ENCODE results near the gene IFRD2. TPM values are rescaled to one million over a fixed set of nuclear protein-coding genes. Genes with fewer than 3 reads are reported as not detected.

IFRD2 gene
- total RNA-seq, 1 experiment from 2014 or later: 98.8 TPM

GRCh38 chr3:50330330-50330729, 38.1 kb upstream of the IFRD2 start:
- Histone ChIP-seq H3K36me3 (peaks cover 23% of the 10 kb centered on the region; the same call in 1 of the 2 replicates), H3K27ac (no peak overlapping the region)

GRCh38 chr3:50327943-50328691, 35.9 kb upstream of the IFRD2 start, which contains the start of gene TUSC2:
Gene TUSC2 (minus strand): TSS chr3:50328223. CDS start chr3:50328099, 124 bp downstream.
- Histone ChIP-seq H3K27me3 (no peaks in the 10 kb centered on the region), H3K4me1 (peaks cover 4% of the 10 kb centered on the region; the same call in 1 of the 2 replicates), H3K9me3 (replicated peaks) (no peaks in the 10 kb centered on the region), H3K27ac (peak within 1 kb of the TSS; percentile 11; the same call in 1 of the 2 replicates), H3K36me3 (peaks cover 23% of the 10 kb centered on the region; the same call in 1 of the 2 replicates), H3K4me3 (peak within 1 kb of the TSS; percentile 90)
- peak; percentile 95 to 97 for DNase-seq

More at GRCh38 chr3:50330330-50330729, 38.1 kb upstream of the IFRD2 start:
- Histone ChIP-seq H3K9me3 (replicated peaks) (no peaks in the 10 kb centered on the region), H3K27me3 (no peaks in the 10 kb centered on the region), H3K4me1 (no peaks in the 10 kb centered on the region), H3K4me3 (no peak overlapping the region)
- DNase-seq: no peak

- peak overlapping the region; percentile 90 for H3K4me3 ChIP-seq
- H3K27ac ChIP-seq: no peak overlapping the region
- peaks cover 4% of the 10 kb centered on the region; the same call in 1 of the 2 replicates for H3K4me1 ChIP-seq
- no peaks in the 10 kb centered on the region for H3K9me3 ChIP-seq (replicated peaks)
- no peak for DNase-seq
- peaks cover 20% of the 10 kb centered on the region; the same call in 1 of the 2 replicates for H3K36me3 ChIP-seq
- H3K27me3 ChIP-seq: no peaks in the 10 kb centered on the region
Measured at GRCh38 chr3:50327129-50327528, 34.9 kb upstream of the IFRD2 start.

DNA sequence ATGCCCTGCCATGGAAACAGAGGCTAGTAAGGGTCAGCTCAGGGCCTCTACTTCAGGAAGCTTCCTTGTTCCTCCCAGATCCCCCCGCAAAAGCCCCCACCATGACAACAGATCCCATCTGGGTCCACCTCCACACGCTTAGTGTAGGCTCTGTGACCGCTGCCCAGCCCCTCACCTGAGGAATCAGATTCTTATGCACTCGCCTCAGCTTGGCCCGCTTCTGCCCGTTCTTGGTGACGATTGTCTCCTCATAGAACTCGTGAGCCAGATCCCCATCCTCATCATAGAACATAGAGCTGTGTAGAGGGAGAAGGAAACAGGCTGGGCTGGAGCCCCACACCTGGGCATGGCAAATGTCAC, 33.9 kb upstream of the IFRD2 start:
- H3K27ac ChIP-seq: no peak overlapping the region
- H3K36me3 ChIP-seq: peaks cover 12% of the 10 kb centered on the region; the same call in 1 of the 2 replicates
- no peaks in the 10 kb centered on the region for H3K27me3 ChIP-seq
- H3K4me3 ChIP-seq: no peak overlapping the region
- peaks cover 4% of the 10 kb centered on the region; the same call in 1 of the 2 replicates for H3K4me1 ChIP-seq
- DNase-seq: no peak
- H3K9me3 ChIP-seq (replicated peaks): no peaks in the 10 kb centered on the region

GRCh38 chr3:50325497-50326181, 33.4 kb upstream of the IFRD2 start:
- H3K27me3 ChIP-seq: no peaks in the 10 kb centered on the region
- H3K27ac ChIP-seq: no peak overlapping the region
- no peak for DNase-seq
- peaks cover 4% of the 10 kb centered on the region; the same call in 1 of the 2 replicates for H3K4me1 ChIP-seq
- H3K36me3 ChIP-seq: peaks cover 7% of the 10 kb centered on the region; the same call in 1 of the 2 replicates
- H3K9me3 ChIP-seq (replicated peaks): no peaks in the 10 kb centered on the region
- no peak overlapping the region for H3K4me3 ChIP-seq

DNA sequence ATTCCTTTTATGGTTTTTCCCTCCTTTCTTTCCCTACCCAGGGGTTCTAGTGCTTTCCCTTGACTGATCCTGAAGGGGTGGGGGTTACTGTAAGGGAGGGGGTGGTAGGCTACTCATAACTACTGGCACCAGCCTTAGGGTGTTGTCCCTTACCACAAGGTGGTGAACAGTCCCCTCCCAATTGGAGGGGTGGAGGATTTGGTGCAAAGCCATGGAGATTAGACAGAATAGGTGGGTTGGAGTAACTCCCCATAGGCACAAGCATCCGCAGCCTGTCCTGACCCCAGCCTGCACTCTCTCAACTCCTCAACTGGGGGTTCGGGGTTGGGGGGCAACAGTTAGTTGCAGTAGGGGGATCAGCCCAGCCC, 32.9 kb upstream of the IFRD2 start:
- Histone ChIP-seq H3K4me3 (no peak overlapping the region), H3K4me1 (peaks cover 4% of the 10 kb centered on the region; the same call in 1 of the 2 replicates), H3K36me3 (peaks cover 4% of the 10 kb centered on the region; the same call in 1 of the 2 replicates), H3K27me3 (no peaks in the 10 kb centered on the region), H3K9me3 (replicated peaks) (no peaks in the 10 kb centered on the region), H3K27ac (no peak overlapping the region)
- no peak for DNase-seq

GRCh38 chr3:50324351-50325112, 32.3 kb upstream of the IFRD2 start:
- Histone ChIP-seq H3K27ac (no peak overlapping the region), H3K4me1 (peaks cover 4% of the 10 kb centered on the region; the same call in 1 of the 2 replicates), H3K36me3 (no peaks in the 10 kb centered on the region; the same call in 1 of the 2 replicates), H3K27me3 (no peaks in the 10 kb centered on the region), H3K9me3 (replicated peaks) (no peaks in the 10 kb centered on the region), H3K4me3 (no peak overlapping the region)
- DNase-seq: peak; percentile 75 to 83

DNA sequence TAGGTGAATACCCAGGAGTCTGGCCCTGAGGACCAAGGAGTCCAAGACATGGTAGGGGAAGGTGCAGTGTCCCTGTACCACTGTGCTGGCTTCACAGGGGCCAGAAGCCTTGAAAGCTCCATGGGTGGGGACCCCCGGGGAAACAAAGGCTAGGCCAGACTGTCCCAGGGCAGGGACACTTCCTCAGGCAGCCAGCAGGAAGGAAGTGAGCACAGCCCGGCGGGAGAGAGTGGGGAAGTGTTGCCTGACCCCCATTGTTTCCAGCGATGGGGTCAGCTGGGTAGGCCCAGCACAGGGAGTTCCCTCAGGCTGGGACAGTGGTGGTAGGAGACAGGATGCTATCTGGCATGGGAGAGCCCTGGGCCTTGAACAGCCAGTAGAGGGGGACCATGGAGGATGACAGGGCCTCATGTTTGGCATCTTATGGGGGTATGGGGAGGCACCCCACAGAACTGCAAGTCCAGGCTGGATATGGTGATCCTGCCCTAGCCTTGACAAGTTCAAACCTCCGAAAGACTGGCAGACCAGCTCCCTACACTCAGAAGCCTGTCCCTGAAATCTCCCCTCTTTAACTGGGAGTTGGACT, 31.5 kb upstream of the IFRD2 start:
- no peaks in the 10 kb centered on the region for H3K27me3 ChIP-seq
- peaks cover 4% of the 10 kb centered on the region; the same call in 1 of the 2 replicates for H3K4me1 ChIP-seq
- no peaks in the 10 kb centered on the region for H3K9me3 ChIP-seq (replicated peaks)
- peaks cover 5% of the 10 kb centered on the region for H3K36me3 ChIP-seq
- DNase-seq: no peak
- no peak overlapping the region for H3K4me3 ChIP-seq
- no peak overlapping the region for H3K27ac ChIP-seq

DNA sequence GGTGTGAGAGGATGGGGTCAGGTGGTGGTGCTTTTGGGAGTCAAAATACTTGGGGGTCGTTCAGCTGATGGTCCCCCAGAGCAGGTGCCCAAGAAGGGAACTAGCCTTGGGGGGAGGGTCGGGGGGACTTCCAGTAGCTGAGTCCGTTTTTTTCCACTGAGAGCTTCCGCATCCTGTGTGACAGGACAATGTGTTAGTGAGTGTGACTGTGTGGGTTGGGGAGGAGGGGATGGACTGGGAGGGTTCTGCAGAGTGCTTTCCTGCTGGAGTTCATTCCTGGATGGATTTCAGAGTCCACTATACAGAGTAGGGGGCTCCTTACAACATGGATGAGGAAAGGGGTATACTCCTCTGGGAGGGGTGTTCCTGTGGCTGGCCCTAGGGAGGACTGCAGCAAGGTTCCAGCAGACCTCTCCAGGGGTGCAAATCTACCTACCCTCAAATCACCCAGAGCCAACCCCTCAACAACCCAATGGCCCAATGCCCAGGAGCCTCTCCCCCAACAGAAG, 30.9 kb upstream of the IFRD2 start:
- H3K27me3 ChIP-seq: no peaks in the 10 kb centered on the region
- H3K4me1 ChIP-seq: peaks cover 4% of the 10 kb centered on the region; the same call in 1 of the 2 replicates
- H3K9me3 ChIP-seq (replicated peaks): no peaks in the 10 kb centered on the region
- no peak for DNase-seq
- H3K4me3 ChIP-seq: no peak overlapping the region
- no peak overlapping the region for H3K27ac ChIP-seq
- H3K36me3 ChIP-seq: peaks cover 5% of the 10 kb centered on the region

GRCh38 chr3:50322386-50323091, 30.3 kb upstream of the IFRD2 start, which contains the start of gene HYAL2:
Gene HYAL2 (minus strand): TSS chr3:50322745. CDS start chr3:50320489, 2,256 bp downstream.
- Histone ChIP-seq H3K9me3 (replicated peaks) (no peaks in the 10 kb centered on the region), H3K4me3 (peak within 1 kb of the TSS; percentile 90), H3K27me3 (no peaks in the 10 kb centered on the region), H3K36me3 (peaks cover 5% of the 10 kb centered on the region), H3K27ac (peak within 1 kb of the TSS; percentile 98), H3K4me1 (peaks cover 4% of the 10 kb centered on the region; the same call in 1 of the 2 replicates)
- DNase-seq: no peak

- H3K27me3 ChIP-seq: no peaks in the 10 kb centered on the region
- peak overlapping the region; percentile 98 for H3K27ac ChIP-seq
- peak overlapping the region; percentile 90 for H3K4me3 ChIP-seq
- H3K36me3 ChIP-seq: peaks cover 5% of the 10 kb centered on the region
- DNase-seq: no peak
- H3K4me1 ChIP-seq: peaks cover 4% of the 10 kb centered on the region; the same call in 1 of the 2 replicates
- H3K9me3 ChIP-seq (replicated peaks): no peaks in the 10 kb centered on the region
Measured at GRCh38 chr3:50322115-50322385, 29.8 kb upstream of the IFRD2 start.

DNA sequence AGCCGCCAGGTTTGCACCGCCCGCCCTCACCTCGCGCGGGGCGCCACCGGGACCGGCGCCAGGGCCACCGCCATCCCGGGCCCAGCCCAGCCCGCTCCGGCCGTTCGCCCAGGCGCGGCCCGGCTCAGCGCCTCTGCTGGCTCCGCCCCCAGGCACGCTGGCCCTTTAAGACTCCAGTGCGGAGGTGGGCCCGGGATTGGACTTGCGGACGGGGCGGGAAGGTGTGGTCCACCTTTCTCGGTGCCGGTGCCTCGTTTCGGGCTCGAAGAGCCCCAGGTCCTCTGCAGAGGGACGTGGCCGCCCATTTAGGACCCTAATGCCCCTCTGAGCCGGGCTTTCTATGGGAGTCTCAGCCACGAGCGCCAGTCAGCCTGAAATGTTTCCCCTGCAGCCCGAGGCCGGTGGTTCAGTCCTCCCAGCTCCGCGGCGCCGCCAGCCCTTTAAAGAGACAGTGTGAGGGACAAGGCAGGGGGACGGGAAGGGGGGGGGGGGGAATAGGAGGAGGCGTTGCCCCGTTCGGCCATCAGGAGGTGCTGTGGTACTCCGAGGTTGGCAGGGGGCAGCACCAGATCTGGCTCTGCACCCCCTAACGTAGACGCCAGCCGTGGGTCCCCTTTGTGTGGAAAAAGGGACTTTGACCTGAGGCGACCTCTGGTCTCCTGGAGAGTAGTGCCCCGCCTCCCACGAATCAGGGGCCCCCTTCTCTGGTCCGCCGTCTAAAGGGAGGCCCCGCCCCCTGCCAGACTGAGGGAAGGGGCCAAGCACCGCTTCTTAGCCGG, 29.3 kb upstream of the IFRD2 start:
- Histone ChIP-seq H3K9me3 (replicated peaks) (no peaks in the 10 kb centered on the region), H3K27me3 (no peaks in the 10 kb centered on the region), H3K4me1 (peaks cover 4% of the 10 kb centered on the region; the same call in 1 of the 2 replicates), H3K36me3 (peaks cover 5% of the 10 kb centered on the region), H3K27ac (peak overlapping the region; percentile 98), H3K4me3 (peak overlapping the region; percentile 90)
- DNase-seq: peak; percentile 89 to 92

DNA sequence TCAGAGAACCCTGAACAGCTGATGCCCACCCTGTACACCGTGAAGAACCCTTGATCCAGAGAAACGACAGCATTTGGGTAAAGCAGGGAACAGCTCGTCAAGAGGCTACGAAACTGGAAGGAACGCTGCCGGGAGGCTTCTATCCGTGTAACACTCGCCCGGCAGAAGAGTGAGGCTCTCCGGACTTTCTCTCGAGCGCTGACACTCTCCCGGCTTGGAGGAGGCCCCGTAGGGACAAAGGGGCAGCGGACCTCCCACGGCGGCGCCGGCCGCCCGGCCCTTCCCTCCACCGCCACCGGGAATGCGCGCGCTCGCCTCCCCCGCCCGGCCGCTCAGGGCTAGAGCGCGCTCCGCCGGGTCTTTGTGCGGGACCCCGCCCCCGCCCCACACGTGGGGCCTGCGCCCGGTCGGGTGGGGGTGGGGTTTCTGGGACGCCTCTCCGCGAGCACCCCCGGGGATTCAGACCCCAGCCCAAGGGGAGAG, 28.7 kb upstream of the IFRD2 start:
- Histone ChIP-seq H3K4me3 (peak overlapping the region; percentile 90), H3K4me1 (peaks cover 4% of the 10 kb centered on the region; the same call in 1 of the 2 replicates), H3K27ac (peak overlapping the region; percentile 98), H3K27me3 (no peaks in the 10 kb centered on the region), H3K36me3 (peaks cover 5% of the 10 kb centered on the region), H3K9me3 (replicated peaks) (no peaks in the 10 kb centered on the region)
- DNase-seq: peak; percentile 77 to 79
